ENCODE data around the gene BATF.

DNA sequence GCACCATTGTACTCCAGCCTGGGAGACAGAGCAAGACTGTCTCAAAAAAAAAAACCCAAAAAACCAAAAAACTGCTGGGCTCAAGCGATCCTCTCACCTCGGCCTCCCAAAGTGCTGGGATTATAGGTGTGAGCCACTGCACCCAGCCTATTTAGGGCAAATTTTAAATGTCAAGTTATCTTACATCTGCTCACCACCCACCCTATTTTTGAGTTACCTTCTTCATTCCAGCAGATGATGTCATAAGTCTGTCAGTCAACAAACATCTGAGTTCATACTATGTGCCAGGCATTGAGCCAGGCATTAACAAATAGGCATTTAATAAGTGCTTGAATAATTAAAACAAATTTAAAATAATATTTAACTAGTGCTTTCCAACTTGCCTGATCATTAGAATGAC, 21.5 kb downstream of the BATF start:
- TF ChIP-seq, protein P1, sequence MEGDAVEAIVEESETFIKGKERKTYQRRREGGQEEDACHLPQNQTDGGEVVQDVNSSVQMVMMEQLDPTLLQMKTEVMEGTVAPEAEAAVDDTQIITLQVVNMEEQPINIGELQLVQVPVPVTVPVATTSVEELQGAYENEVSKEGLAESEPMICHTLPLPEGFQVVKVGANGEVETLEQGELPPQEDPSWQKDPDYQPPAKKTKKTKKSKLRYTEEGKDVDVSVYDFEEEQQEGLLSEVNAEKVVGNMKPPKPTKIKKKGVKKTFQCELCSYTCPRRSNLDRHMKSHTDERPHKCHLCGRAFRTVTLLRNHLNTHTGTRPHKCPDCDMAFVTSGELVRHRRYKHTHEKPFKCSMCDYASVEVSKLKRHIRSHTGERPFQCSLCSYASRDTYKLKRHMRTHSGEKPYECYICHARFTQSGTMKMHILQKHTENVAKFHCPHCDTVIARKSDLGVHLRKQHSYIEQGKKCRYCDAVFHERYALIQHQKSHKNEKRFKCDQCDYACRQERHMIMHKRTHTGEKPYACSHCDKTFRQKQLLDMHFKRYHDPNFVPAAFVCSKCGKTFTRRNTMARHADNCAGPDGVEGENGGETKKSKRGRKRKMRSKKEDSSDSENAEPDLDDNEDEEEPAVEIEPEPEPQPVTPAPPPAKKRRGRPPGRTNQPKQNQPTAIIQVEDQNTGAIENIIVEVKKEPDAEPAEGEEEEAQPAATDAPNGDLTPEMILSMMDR (IDR thresholded peaks at IDR 0.05 in 4 of 5, conservative IDR thresholded peaks at IDR 0.05 in 1 of 5), result no peak
- TF ChIP-seq POLR2A (IDR thresholded peaks at IDR 0.05), result no peak

Data from gastrocnemius medialis (tissue), 4 donors.